ENCODE results near the gene PLPP3. TPM values are rescaled to one million over a fixed set of nuclear protein-coding genes. Genes with fewer than 3 reads are reported as not detected.

The PLPP3 gene
- total RNA-seq, 1 donor from 2014 or later, result 101 TPM

DNA sequence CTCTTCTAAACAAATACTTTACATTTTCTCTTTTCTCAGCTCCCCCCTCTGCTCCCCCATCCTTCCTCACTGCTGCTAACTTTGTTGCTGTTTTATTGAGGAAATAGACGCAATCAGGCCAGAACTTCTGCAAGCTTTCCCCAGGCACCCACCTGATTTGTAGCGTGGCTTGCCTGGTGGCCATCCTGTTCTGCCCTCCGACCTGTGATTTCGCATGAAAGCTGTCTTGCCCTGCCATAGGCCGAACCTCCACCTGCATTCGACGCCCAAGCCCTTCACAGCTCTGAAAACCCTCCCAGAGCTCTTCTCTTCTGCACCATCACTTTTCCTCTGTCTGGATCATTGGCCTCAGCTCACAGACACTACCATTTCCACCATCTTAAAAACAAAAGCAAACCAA lies 100.6 kb downstream of the PLPP3 start:
- Histone ChIP-seq H3K9me3 (replicated peaks) (no peaks in the 10 kb centered on the region), H3K4me1 (peaks cover 25% of the 10 kb centered on the region), H3K4me3 (no peak overlapping the region), H3K27me3 (ENCODE audit: low read depth) (no peaks in the 10 kb centered on the region), H3K36me3 (no peaks in the 10 kb centered on the region), H3K27ac (replicated peaks) (no peak overlapping the region)
- DNase-seq, result no peak
- TF ChIP-seq, protein P1, sequence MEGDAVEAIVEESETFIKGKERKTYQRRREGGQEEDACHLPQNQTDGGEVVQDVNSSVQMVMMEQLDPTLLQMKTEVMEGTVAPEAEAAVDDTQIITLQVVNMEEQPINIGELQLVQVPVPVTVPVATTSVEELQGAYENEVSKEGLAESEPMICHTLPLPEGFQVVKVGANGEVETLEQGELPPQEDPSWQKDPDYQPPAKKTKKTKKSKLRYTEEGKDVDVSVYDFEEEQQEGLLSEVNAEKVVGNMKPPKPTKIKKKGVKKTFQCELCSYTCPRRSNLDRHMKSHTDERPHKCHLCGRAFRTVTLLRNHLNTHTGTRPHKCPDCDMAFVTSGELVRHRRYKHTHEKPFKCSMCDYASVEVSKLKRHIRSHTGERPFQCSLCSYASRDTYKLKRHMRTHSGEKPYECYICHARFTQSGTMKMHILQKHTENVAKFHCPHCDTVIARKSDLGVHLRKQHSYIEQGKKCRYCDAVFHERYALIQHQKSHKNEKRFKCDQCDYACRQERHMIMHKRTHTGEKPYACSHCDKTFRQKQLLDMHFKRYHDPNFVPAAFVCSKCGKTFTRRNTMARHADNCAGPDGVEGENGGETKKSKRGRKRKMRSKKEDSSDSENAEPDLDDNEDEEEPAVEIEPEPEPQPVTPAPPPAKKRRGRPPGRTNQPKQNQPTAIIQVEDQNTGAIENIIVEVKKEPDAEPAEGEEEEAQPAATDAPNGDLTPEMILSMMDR (IDR thresholded peaks at IDR 0.05; ENCODE audit: borderline replicate concordance), result no peak
- intact Hi-C loops (cut with micrococcal nuclease), result no loop called here

DNA sequence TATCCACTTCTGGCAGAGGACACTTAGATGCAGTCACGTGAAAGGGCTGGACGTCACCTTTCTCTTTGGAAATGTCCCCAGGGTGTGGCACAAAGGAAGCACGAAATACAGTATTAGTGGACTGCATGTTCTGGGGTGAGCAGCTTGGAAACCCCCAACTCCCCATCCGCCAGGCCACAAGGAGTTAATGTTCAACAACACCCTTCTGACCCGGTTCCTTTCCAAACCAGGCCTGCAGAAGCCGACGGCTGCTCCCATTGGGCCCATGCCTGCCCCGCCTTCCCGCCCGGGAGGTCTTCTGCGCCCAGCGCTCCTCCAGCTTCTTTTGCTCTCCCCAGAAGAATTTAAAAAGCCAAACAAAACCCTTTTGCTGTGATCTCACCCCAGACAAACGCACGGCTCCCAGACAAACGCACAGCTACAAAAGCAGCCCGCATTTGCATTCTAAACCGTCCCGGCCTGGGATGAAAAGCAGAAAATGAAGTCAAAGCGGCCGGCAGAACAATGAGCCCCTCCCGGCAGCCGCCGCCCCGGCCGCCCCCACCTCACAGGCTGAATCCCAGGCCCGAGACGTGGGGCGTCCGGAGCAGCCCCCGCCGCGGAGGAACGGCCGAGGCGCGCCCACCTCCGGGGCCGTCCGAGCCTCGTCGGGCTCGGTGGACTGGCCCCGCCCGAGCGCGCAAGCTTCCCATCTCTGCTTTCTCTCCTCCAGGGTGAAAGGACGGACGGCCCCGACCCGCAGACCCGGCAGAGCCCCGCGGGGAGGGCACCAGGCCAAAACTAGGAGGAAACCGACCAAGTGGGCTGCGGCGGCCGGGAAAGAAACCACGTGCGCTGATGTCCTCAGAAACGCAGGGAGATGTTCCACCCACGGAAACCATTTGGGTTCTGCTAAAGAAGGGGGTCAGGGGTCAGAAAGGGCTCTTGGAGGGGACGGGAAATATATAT lies 101.9 kb downstream of the PLPP3 start:
- Histone ChIP-seq H3K4me1 (peaks cover 29% of the 10 kb centered on the region), H3K27ac (replicated peaks) (peak overlapping the region; percentile 95), H3K4me3 (peak overlapping the region; percentile 78), H3K9me3 (replicated peaks) (no peaks in the 10 kb centered on the region), H3K36me3 (no peaks in the 10 kb centered on the region), H3K27me3 (ENCODE audit: low read depth) (no peaks in the 10 kb centered on the region)
- intact Hi-C loops (cut with micrococcal nuclease), result no loop called here
- TF ChIP-seq, protein P1 (IDR thresholded peaks at IDR 0.05; ENCODE audit: borderline replicate concordance), result no peak
- peak; percentile 80 for DNase-seq

DNA sequence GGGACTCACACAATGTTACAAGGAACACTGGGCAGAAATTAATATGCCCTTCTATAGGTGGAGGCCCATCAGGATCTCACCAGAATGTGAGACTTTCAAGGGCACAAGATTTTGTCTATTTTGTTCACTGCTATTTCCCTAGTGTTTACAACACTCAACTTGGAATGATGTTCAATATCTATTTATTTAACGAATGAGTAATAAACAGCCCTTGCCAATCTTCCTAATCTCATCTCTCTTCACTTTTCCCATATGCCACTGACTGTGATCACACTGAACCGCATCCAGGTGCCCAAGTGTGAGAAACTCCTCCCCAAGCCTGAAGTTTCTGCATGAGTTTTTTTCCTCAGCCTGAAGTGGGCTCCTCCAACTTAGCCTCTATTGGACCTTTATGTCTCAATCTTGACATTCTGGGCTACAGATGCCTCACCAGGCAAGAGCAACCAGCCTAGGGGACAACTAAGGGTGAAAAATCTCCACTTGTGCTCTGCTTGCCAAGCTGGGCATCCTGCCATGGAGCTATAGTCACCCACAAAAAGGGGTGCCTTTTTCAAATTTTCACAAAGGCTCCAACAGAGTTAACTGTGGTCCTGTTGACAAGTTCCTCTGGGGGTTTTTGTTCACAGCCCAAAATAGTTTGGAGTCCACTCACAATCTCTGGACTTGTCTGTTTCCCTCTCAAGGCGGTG lies 105.6 kb downstream of the PLPP3 start:
- H3K9me3 ChIP-seq (replicated peaks), result no peaks in the 10 kb centered on the region
- intact Hi-C loops (cut with micrococcal nuclease), result no loop called here
- H3K4me1 ChIP-seq, result peaks cover 46% of the 10 kb centered on the region
- H3K4me3 ChIP-seq, result no peak overlapping the region
- H3K27ac ChIP-seq (replicated peaks), result no peak overlapping the region
- no peak for DNase-seq
- TF ChIP-seq, protein P1 (IDR thresholded peaks at IDR 0.05; ENCODE audit: borderline replicate concordance), result no peak
- H3K27me3 ChIP-seq (ENCODE audit: low read depth), result no peaks in the 10 kb centered on the region
- no peaks in the 10 kb centered on the region for H3K36me3 ChIP-seq

DNA sequence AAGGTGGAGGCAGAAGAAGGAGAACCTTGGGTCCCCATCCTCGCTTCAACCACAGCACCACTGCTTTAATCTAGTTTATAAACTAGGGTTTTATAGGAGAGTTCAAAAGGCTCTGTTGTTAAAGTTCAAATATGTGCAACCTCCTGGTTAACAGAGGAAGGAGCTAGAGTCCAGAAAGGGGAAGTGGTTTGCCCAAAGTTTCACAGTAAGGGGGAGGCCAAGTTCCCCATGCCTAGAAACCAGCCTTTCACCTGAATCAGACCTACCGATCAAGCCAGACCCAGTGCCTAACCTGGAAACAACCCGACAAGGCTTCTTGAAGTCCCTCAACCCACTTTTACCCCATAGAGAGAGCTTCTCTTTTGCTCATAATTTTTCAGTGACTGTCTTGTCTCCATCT lies 106.5 kb downstream of the PLPP3 start:
- TF ChIP-seq, protein P1 (IDR thresholded peaks at IDR 0.05; ENCODE audit: borderline replicate concordance), result no peak
- Histone ChIP-seq H3K4me1 (peaks cover 38% of the 10 kb centered on the region), H3K4me3 (no peak overlapping the region), H3K36me3 (no peaks in the 10 kb centered on the region), H3K27ac (replicated peaks) (no peak overlapping the region), H3K9me3 (replicated peaks) (no peaks in the 10 kb centered on the region), H3K27me3 (ENCODE audit: low read depth) (no peaks in the 10 kb centered on the region)
- intact Hi-C loops (cut with micrococcal nuclease), result no loop called here
- DNase-seq, result no peak

DNA sequence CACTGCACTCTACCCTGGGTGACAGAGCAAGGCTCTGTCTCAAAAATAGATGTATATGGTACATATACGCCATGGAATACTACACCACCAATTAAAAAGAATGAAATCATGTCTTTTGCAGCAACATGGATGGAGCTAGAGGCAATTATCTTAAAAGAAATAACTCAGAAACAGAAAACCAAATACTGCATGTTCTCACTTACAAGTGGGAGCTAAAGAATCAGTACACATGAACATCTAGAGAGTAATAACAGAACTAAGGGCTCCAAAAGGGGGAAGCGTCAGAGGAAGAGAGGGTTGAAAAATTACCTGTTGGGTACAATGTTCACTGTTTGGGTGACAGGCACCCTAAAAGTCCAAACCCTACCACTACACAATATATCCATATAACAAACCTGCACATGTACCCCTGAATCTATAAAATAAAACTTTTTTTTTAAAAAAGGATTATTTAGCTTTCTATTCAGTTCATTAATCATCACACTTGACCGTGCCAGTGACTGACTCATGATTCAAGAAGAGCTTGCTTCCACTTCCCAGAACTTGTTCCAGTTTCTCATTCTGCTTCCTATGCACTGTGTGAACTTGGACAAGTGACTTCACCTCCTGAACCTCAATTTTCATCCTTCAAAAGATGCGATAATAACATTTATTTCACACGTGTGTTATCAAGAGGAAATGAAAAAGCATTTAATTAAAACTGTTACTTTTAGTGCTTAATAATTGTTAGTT lies 109.6 kb downstream of the PLPP3 start:
- Histone ChIP-seq H3K27me3 (ENCODE audit: low read depth) (no peaks in the 10 kb centered on the region), H3K27ac (replicated peaks) (peak overlapping the region; percentile 14), H3K4me1 (peaks cover 38% of the 10 kb centered on the region)

More for the DNA sequence above, 109.6 kb downstream of the PLPP3 start:
- intact Hi-C loops (cut with micrococcal nuclease), result no loop called here
- Histone ChIP-seq H3K9me3 (replicated peaks) (no peaks in the 10 kb centered on the region), H3K36me3 (no peaks in the 10 kb centered on the region), H3K4me3 (no peak overlapping the region)
- no peak for DNase-seq
- TF ChIP-seq, protein P1 (IDR thresholded peaks at IDR 0.05; ENCODE audit: borderline replicate concordance), result no peak

Data from left ventricle myocardium inferior (tissue), 1 donor.